SJCRH30 (cell line): ENCODE results near the gene ASIC2. TPM values are rescaled to one million over a fixed set of nuclear protein-coding genes. Genes with fewer than 3 reads are reported as not detected.

ENCODE experiments used
- DNase-seq, 2 experiments: peaks; one replicate each; pipeline ENCODE4 v3.0.0-alpha.2; 2015 to 2020
- H3K27ac ChIP-seq: fragments of 250-450 bp; sonication (Bioruptor Pico); 2 replicates; pipeline ENCODE4 v1.5.1; 2020; ENCODE audit warnings: mild to moderate bottlenecking, moderate library complexity
- H3K27me3 ChIP-seq: fragments of 250-450 bp; sonication (Bioruptor Pico); 2 replicates; pipeline ENCODE4 v1.5.1; 2020; ENCODE audit warnings: mild to moderate bottlenecking, moderate library complexity
- H3K36me3 ChIP-seq: fragments of 250-450 bp; sonication (Bioruptor Pico); 2 replicates; pipeline ENCODE4 v1.5.1; 2020; ENCODE audit warnings: mild to moderate bottlenecking, moderate library complexity
- H3K4me1 ChIP-seq: fragments of 250-450 bp; sonication (Bioruptor Pico); 2 replicates; pipeline ENCODE4 v1.5.1; 2020; ENCODE audit warnings: mild to moderate bottlenecking, moderate library complexity
- H3K4me3 ChIP-seq: fragments of 250-450 bp; sonication (Bioruptor Pico); 2 replicates; pipeline ENCODE4 v1.5.1; 2020; ENCODE audit warnings: mild to moderate bottlenecking, moderate library complexity
- H3K9me3 ChIP-seq: fragments of 250-450 bp; sonication (Bioruptor Pico); replicated peaks from 2 replicates; pipeline ENCODE4 v1.5.1; 2020; ENCODE audit warnings: mild to moderate bottlenecking, moderate library complexity
- total RNA-seq: library from RNA; depleted of rRNA; stranded (reverse); fragments of >200 nt; shearing (Covaris generic); gene quantifications from 2 replicates; pipeline ENCODE4 v1.2.3, GENCODE V29; 2014

The ASIC2 gene
- total RNA-seq, 1 experiment from 2014 or later = not detected

- Histone ChIP-seq H3K4me1 (no peaks in the 10 kb centered on the region), H3K27me3 (peaks cover 7% of the 10 kb centered on the region), H3K36me3 (no peaks in the 10 kb centered on the region), H3K4me3 (no peak overlapping the region), H3K9me3 (no peaks in the 10 kb centered on the region), H3K27ac (no peak overlapping the region)
- DNase-seq = no peak
Observed at GRCh38 chr17:33272438-33272837, 20.7 kb downstream of the ASIC2 start.

- Histone ChIP-seq H3K4me1 (no peaks in the 10 kb centered on the region), H3K9me3 (no peaks in the 10 kb centered on the region), H3K36me3 (no peaks in the 10 kb centered on the region), H3K27me3 (peaks cover 9% of the 10 kb centered on the region; the same call in 1 of the 2 replicates), H3K4me3 (no peak overlapping the region), H3K27ac (no peak overlapping the region)
- no peak for DNase-seq
Observed at GRCh38 chr17:33269337-33270060, 23.6 kb downstream of the ASIC2 start.

GRCh38 chr17:33267851-33268548, 25.1 kb downstream of the ASIC2 start:
- no peak overlapping the region for H3K4me3 ChIP-seq
- H3K27me3 ChIP-seq = peaks cover 10% of the 10 kb centered on the region; the same call in 1 of the 2 replicates
- DNase-seq = no peak
- no peak overlapping the region for H3K27ac ChIP-seq
- no peaks in the 10 kb centered on the region for H3K4me1 ChIP-seq
- no peaks in the 10 kb centered on the region for H3K36me3 ChIP-seq
- no peaks in the 10 kb centered on the region for H3K9me3 ChIP-seq

DNA sequence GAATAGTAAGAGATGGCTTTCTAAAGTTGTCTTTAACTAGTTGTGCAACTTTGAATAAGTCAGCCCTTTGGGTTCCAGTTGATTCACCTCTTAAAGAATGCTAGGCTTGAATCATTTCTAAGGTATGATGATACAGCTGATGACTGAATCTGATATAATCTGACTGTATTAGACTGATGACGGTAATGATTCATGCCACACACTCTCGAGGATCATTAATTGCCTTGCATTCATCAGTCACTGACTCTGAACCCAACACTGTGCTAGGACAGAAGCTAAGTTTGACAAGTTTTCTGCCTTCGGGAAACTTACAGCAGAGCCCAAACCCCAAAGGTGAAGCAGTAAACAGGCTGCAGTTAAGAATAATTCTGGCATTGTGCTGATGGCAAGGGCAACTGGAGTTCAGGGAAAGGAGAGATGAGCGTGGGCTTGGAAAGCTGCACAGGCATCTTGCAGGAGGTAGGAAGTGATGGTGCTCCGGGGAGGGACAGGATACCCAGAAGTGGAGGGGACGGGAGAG, 25.8 kb downstream of the ASIC2 start:
- no peak for DNase-seq
- Histone ChIP-seq H3K27me3 (peaks cover 17% of the 10 kb centered on the region; the same call in 1 of the 2 replicates), H3K4me1 (no peaks in the 10 kb centered on the region), H3K27ac (no peak overlapping the region), H3K4me3 (no peak overlapping the region), H3K36me3 (no peaks in the 10 kb centered on the region), H3K9me3 (no peaks in the 10 kb centered on the region)

GRCh38 chr17:33266611-33267010, 26.5 kb downstream of the ASIC2 start:
- peaks cover 19% of the 10 kb centered on the region; the same call in 1 of the 2 replicates for H3K27me3 ChIP-seq
- no peaks in the 10 kb centered on the region for H3K36me3 ChIP-seq
- H3K4me3 ChIP-seq = no peak overlapping the region
- H3K27ac ChIP-seq = no peak overlapping the region
- no peaks in the 10 kb centered on the region for H3K9me3 ChIP-seq
- no peak for DNase-seq
- H3K4me1 ChIP-seq = no peaks in the 10 kb centered on the region

DNA sequence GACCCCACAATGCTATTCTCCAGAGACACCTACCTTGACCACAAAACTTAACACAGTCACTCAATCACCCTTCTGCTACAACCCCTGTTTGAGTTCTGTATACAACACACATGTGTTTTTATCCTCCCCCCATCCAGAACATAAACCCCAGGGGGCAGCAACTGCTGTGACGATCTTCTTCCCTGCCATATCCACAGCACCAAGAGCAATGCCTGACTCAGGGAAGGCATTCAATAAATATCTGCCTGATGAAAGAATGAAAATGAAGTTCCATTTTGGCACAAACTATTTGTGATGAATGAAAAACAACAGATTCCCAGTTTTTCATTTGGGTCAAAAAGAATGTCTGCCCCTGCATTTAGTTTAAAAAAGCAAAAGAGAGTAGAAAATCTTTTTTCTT, 27.0 kb downstream of the ASIC2 start:
- no peak overlapping the region for H3K27ac ChIP-seq
- H3K27me3 ChIP-seq = peaks cover 19% of the 10 kb centered on the region; the same call in 1 of the 2 replicates

GRCh38 chr17:33263396-33263795, 29.7 kb downstream of the ASIC2 start:
- DNase-seq = no peak
- H3K4me3 ChIP-seq = no peak overlapping the region
- H3K4me1 ChIP-seq = no peaks in the 10 kb centered on the region
- H3K27me3 ChIP-seq = peaks cover 28% of the 10 kb centered on the region; the same call in 1 of the 2 replicates
- H3K36me3 ChIP-seq = no peaks in the 10 kb centered on the region
- no peak overlapping the region for H3K27ac ChIP-seq
- no peaks in the 10 kb centered on the region for H3K9me3 ChIP-seq

More for the DNA sequence above, 27.0 kb downstream of the ASIC2 start:
- no peaks in the 10 kb centered on the region for H3K4me1 ChIP-seq
- no peaks in the 10 kb centered on the region for H3K36me3 ChIP-seq
- no peak for DNase-seq
- H3K4me3 ChIP-seq = no peak overlapping the region
- no peaks in the 10 kb centered on the region for H3K9me3 ChIP-seq

- Histone ChIP-seq H3K27me3 (peaks cover 28% of the 10 kb centered on the region; the same call in 1 of the 2 replicates), H3K4me1 (no peaks in the 10 kb centered on the region), H3K27ac (no peak overlapping the region), H3K36me3 (no peaks in the 10 kb centered on the region), H3K4me3 (no peak overlapping the region), H3K9me3 (no peaks in the 10 kb centered on the region)
- no peak for DNase-seq
Observed at GRCh38 chr17:33262266-33263123, 30.6 kb downstream of the ASIC2 start.

DNA sequence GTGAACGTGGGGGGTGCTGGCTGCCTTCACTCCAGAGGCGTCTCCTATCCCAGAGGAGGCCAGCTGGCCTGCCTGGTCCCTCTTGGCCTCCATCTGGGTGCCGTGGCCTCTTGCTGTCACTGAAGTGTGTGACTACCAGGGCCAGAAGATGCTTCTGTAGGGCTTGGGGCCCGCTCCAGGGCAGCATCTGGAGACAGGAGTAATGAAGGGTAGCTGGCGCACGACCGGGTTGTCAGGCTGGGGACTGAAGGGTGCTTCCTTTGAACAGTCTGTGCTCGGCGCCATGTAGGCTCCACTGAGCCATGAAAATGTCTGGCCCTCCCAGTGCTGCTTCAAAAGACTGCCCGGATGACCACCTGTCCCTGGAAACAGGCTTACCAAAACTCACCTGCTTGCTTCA, 31.3 kb downstream of the ASIC2 start:
- Histone ChIP-seq H3K27ac (no peak overlapping the region), H3K4me1 (no peaks in the 10 kb centered on the region), H3K4me3 (no peak overlapping the region), H3K36me3 (no peaks in the 10 kb centered on the region), H3K9me3 (no peaks in the 10 kb centered on the region), H3K27me3 (peaks cover 22% of the 10 kb centered on the region; the same call in 1 of the 2 replicates)
- DNase-seq = no peak

DNA sequence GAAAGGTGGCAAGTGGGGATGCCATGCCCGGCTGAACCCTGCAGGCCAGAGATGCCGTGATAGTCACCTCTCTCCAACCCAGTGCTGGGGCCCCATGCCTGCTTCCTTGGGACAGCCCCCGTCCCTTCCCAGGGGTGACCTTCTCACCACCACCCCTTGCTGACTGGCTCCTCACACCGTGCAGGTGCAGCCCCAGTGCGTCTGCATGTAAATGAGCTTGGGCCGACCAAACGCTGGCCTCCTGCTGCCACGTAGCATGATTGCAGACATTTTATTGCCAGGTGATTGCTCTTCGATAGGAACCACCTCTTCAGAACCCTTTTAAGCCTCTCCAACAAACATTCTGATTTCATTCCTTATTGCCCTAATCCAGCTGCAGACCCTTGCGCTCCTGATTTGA, 32.5 kb downstream of the ASIC2 start:
- H3K4me1 ChIP-seq = no peaks in the 10 kb centered on the region
- H3K4me3 ChIP-seq = no peak overlapping the region
- no peaks in the 10 kb centered on the region for H3K36me3 ChIP-seq
- H3K9me3 ChIP-seq = no peaks in the 10 kb centered on the region
- DNase-seq = no peak
- H3K27ac ChIP-seq = no peak overlapping the region
- H3K27me3 ChIP-seq = peaks cover 20% of the 10 kb centered on the region; the same call in 1 of the 2 replicates

DNA sequence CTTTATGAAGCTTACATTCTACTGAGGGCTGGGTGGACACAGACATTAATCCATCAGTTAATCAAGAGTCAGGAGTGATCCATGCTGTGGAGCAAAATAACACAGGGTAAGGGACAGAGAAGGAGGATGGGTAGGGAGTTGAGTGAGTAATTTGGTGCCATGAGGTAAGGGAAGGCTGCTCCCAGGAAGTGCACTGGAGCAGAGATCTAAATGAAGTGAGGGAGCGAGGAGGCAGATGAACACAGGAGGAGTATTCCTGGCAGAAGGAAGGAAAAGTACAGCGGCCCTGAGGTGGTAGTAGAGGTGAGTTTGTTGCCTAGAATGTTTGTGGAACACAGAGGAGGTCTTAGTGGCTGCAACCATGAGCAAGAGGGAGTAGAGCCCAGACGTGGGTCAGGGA, 34.8 kb downstream of the ASIC2 start:
- H3K4me1 ChIP-seq = no peaks in the 10 kb centered on the region
- no peak overlapping the region for H3K4me3 ChIP-seq
- no peaks in the 10 kb centered on the region for H3K9me3 ChIP-seq
- no peak overlapping the region for H3K27ac ChIP-seq
- no peak for DNase-seq
- H3K36me3 ChIP-seq = no peaks in the 10 kb centered on the region
- H3K27me3 ChIP-seq = peaks cover 20% of the 10 kb centered on the region; the same call in 1 of the 2 replicates

- Histone ChIP-seq H3K9me3 (no peaks in the 10 kb centered on the region), H3K27ac (no peak overlapping the region), H3K4me1 (no peaks in the 10 kb centered on the region), H3K27me3 (peaks cover 10% of the 10 kb centered on the region; the same call in 1 of the 2 replicates), H3K36me3 (no peaks in the 10 kb centered on the region), H3K4me3 (no peak overlapping the region)
- no peak for DNase-seq
Observed at GRCh38 chr17:33245183-33245582, 47.9 kb downstream of the ASIC2 start.

- no peak for DNase-seq
- Histone ChIP-seq H3K9me3 (no peaks in the 10 kb centered on the region), H3K4me1 (no peaks in the 10 kb centered on the region)
Observed at GRCh38 chr17:33243732-33244131, 49.4 kb downstream of the ASIC2 start.

GRCh38 chr17:33242375-33243124, 50.5 kb downstream of the ASIC2 start:
- H3K9me3 ChIP-seq = no peaks in the 10 kb centered on the region
- DNase-seq = no peak
- no peak overlapping the region for H3K4me3 ChIP-seq
- no peaks in the 10 kb centered on the region for H3K36me3 ChIP-seq
- no peak overlapping the region for H3K27ac ChIP-seq
- H3K4me1 ChIP-seq = no peaks in the 10 kb centered on the region
- H3K27me3 ChIP-seq = peaks cover 13% of the 10 kb centered on the region; the same call in 1 of the 2 replicates

More at GRCh38 chr17:33243732-33244131, 49.4 kb downstream of the ASIC2 start:
- Histone ChIP-seq H3K27me3 (peaks cover 10% of the 10 kb centered on the region; the same call in 1 of the 2 replicates), H3K4me3 (no peak overlapping the region), H3K27ac (no peak overlapping the region), H3K36me3 (no peaks in the 10 kb centered on the region)
